Coronary artery (tissue), 2 donors: ENCODE data around the gene OVCH1.

Experiments used
- DNase-seq: peaks from one replicate; pipeline ENCODE4 v3.0.0-alpha.2; 2017; ENCODE audit warnings: low spot score
- H3K27ac ChIP-seq, 2 donors: fragments of 200-600 bp; sonication (generic); one replicate each; pipeline ENCODE4 v1.5.1; 2016 to 2019
- H3K4me3 ChIP-seq: fragments of 200-600 bp; sonication (generic); 2 replicates; pipeline ENCODE4 v1.5.1; 2016; ENCODE audit warnings: mild to moderate bottlenecking, moderate library complexity
- TF ChIP-seq, protein P1 (sequence below): fragments of 200-600 bp; sonication (generic); IDR thresholded peaks from one replicate; pipeline ENCODE4 v1.5.1; 2019; ENCODE audit warnings: antibody characterized with exemption

OVCH1 gene

DNA sequence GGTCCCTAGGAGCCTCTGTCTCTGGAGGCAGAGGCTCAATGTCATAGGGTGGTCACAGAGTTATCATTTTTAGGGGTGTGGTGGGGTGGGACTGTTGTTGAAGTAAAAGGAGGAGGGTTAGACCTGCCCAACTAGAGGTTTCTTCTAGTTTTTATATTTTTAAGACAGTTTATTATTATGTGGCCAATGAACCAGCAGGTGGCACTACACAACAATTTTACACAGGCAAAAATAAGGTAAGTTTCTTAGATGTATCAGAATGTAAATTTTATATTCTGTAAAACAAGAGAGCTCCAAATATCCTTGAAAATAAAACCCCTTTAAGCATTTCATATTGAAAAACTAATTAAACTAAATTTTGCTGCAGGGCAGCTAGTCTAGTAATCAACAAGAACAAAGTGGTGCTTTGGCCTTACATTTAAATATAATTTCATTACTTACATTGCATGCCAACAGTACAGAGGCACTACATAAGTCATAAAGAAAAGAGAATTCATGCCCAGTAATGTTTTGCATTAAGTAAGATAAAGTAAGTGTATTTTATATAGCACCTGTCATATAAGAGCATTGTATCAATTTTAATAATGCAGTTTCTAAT lies 22.2 kb upstream of the OVCH1 start:
- H3K27ac ChIP-seq = no peak overlapping the region
- TF ChIP-seq, protein P1, sequence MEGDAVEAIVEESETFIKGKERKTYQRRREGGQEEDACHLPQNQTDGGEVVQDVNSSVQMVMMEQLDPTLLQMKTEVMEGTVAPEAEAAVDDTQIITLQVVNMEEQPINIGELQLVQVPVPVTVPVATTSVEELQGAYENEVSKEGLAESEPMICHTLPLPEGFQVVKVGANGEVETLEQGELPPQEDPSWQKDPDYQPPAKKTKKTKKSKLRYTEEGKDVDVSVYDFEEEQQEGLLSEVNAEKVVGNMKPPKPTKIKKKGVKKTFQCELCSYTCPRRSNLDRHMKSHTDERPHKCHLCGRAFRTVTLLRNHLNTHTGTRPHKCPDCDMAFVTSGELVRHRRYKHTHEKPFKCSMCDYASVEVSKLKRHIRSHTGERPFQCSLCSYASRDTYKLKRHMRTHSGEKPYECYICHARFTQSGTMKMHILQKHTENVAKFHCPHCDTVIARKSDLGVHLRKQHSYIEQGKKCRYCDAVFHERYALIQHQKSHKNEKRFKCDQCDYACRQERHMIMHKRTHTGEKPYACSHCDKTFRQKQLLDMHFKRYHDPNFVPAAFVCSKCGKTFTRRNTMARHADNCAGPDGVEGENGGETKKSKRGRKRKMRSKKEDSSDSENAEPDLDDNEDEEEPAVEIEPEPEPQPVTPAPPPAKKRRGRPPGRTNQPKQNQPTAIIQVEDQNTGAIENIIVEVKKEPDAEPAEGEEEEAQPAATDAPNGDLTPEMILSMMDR = peak; percentile 53
- no peak for DNase-seq
- H3K4me3 ChIP-seq = no peak overlapping the region

GRCh38 chr12:29518407-29518806 lies 20.9 kb upstream of the OVCH1 start:
- DNase-seq = no peak
- TF ChIP-seq, protein P1 = no peak
- H3K4me3 ChIP-seq = no peak overlapping the region
- no peak overlapping the region for H3K27ac ChIP-seq

DNA sequence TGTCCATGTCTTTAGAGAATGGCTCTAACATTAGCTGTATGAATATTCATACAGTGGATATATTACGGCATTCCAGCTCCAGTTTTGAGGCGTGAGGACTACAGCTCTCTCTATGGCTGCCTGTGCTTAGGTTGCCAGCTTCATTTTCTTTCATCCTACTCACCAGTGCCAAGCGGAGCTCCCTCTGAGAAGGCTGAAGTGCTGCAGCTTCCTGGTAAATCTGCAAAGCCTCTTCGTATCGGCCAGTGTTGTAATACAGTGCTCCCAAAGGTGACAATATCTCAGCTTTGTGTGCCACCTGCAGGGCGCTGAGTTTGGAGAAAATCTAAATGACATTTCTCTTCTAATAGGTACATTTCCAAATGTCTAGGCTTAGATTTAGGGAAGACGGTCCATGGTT lies 19.8 kb upstream of the OVCH1 start:
- DNase-seq = no peak
- no peak overlapping the region for H3K4me3 ChIP-seq
- TF ChIP-seq, protein P1 = no peak

DNA sequence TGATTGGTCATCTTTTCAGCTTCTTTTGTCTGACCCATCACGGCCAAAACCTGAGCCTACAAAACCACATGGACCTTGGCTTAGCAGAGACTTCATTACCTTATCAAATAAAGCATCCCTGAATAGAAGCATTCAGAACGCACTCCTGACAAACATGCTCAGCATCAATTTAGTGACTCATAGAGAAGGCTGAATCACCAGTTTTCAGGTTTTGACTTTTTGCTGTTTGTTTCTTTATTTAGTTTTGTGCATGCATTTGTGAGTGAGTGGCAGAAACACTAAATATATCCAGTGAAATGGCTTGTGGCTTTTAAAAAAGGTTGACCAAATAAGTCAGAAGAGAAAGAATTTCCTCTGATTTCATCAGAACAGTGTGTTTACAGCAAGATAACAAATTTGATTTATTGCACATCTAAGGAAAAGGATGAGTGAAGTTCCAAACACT lies 19.0 kb upstream of the OVCH1 start:
- TF ChIP-seq, protein P1 = no peak
- no peak for DNase-seq
- H3K27ac ChIP-seq = no peak overlapping the region
- no peak overlapping the region for H3K4me3 ChIP-seq

More for the DNA sequence above, 19.8 kb upstream of the OVCH1 start:
- H3K27ac ChIP-seq = no peak overlapping the region

- H3K27ac ChIP-seq = no peak overlapping the region
- no peak overlapping the region for H3K4me3 ChIP-seq
- TF ChIP-seq, protein P1 = no peak
- DNase-seq = no peak
Measured at GRCh38 chr12:29510591-29511185, 13.2 kb upstream of the OVCH1 start.

DNA sequence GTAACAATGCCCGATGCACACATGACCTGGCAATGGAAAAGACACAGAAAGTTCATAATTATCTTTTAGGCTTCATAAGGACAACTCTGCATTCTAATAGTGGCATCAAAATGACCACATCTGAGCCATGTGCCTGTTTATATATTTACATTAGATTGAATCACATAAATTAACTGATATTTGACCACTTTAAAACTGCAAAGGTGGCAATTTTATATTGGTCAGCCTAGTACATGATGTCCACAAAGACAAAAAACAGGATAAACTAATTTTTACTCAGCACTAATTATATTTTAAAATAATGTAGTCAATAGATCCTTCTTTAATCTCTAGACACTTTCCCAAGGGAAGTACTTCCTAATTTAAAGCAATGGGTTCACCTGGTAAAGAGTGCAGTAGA lies 12.0 kb upstream of the OVCH1 start:
- Histone ChIP-seq H3K27ac (no peak overlapping the region), H3K4me3 (no peak overlapping the region)
- DNase-seq = no peak
- TF ChIP-seq, protein P1 = no peak

DNA sequence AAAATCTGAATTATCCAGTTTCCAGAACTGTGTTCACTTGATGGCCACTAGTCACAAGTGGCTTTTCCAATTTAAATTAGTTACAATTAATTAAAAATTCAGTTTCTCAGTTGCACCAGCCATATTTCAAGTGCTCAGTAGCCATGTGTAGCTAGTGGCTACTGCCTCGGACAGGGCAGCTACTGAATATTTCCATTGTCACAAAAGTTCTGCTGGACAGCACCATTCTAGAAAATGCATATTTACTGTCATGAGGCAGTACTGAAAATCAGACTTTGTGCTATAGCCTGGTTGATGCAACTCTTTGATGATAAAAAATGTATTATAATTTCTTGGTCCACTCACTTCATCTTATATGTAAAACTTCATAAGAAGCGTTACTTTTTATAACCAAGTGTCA lies 11.5 kb upstream of the OVCH1 start:
- H3K27ac ChIP-seq = no peak overlapping the region
- TF ChIP-seq, protein P1 = no peak
- no peak for DNase-seq
- H3K4me3 ChIP-seq = no peak overlapping the region
